K562 (cell line): ENCODE data around the gene MTA1. TPM values are rescaled to one million over a fixed set of nuclear protein-coding genes. Genes with fewer than 3 reads are reported as not detected.

Experiments
- polyA plus RNA-seq, 8 experiments: library from polyadenylated mRNA; depleted of rRNA in 4 of 8; stranded (reverse) in 5 of 8; unstranded in 3 of 8; fragments of >200 nt; fragmentation: Nextera tagmentation in 2 of 8; fragmentation: Illumina TruSeq in 1 of 8; extraction: Ambion mirVana in 2 of 8; extraction: Trizol in 1 of 8; gene quantifications; 2 replicates each; pipeline versions ENCODE4 v1.2.1 to v1.2.3, GENCODE V29; 2011 to 2014; ENCODE audit warnings: inconsistent platforms in 1 of 8, missing spikeins in 1 of 8
- total RNA-seq, 7 experiments: library from RNA; depleted of rRNA in 6 of 7; stranded (reverse); fragments of >200 nt in 6 of 7; fragmentation: Illumina TruSeq in 2 of 7; extraction: Trizol in 2 of 7; gene quantifications; 2 replicates each; pipeline versions ENCODE4 v1.2.1 to v1.2.3, GENCODE V29; 2011 to 2021; ENCODE audit warnings: low replicate concordance in 1 of 7
- TF ChIP-seq, protein P1 (sequence below): fragments of 200-600 bp; sonication (generic); IDR thresholded peaks from one replicate; pipeline ENCODE4 v1.6.1; 2012; ENCODE audit warnings: mild to moderate bottlenecking, low read depth, low read length, inconsistent platforms

The MTA1 gene
- total and polyA plus RNA-seq, 9 of the 15 experiments (the other 6 are each of a cell fraction or from before 2014, with no cell fraction given) = 0.13 to 118 (median 32.3) TPM

DNA sequence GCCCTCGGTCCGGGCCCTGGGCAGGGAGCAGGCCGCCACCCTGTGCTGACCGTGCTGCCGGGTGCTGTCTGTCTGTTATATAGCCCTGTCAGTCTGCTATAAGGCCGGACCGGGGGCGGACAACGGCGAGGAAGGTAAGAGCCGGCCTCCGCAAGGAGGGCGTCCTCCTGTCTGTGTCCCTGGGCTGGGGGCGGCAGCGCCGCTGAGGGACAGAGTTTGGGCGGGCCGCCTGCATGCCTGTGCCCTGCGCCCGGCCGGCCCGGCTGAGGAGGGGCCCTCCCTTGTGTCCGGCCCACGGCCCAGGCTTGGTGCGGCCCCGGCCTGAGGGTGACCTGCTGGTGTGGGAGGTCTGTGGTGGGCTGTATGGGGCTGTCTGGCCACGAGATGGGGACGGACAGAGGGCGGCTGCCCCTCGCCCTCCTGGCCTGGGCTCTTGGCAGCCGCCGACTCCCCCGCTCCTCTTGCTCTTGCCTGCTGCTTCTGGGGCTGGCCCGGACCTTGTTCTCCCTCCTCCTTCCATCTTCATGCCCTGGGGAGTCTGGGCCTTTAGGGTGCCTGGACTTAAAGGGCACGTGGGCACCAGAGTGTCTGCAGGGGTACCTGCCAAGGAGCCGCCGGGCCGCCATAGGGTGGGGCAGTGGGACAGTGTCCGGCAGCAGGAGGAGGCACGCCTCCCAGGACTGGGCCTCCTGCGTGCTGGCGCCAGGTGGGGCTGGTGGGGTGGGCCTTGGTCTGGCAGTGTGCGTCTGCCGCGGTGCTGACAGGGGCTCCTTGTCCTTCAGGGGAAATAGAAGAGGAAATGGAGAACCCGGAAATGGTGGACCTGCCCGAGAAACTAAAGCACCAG, 29.9 kb downstream of the MTA1 start (continued):
- TF ChIP-seq, protein P1, sequence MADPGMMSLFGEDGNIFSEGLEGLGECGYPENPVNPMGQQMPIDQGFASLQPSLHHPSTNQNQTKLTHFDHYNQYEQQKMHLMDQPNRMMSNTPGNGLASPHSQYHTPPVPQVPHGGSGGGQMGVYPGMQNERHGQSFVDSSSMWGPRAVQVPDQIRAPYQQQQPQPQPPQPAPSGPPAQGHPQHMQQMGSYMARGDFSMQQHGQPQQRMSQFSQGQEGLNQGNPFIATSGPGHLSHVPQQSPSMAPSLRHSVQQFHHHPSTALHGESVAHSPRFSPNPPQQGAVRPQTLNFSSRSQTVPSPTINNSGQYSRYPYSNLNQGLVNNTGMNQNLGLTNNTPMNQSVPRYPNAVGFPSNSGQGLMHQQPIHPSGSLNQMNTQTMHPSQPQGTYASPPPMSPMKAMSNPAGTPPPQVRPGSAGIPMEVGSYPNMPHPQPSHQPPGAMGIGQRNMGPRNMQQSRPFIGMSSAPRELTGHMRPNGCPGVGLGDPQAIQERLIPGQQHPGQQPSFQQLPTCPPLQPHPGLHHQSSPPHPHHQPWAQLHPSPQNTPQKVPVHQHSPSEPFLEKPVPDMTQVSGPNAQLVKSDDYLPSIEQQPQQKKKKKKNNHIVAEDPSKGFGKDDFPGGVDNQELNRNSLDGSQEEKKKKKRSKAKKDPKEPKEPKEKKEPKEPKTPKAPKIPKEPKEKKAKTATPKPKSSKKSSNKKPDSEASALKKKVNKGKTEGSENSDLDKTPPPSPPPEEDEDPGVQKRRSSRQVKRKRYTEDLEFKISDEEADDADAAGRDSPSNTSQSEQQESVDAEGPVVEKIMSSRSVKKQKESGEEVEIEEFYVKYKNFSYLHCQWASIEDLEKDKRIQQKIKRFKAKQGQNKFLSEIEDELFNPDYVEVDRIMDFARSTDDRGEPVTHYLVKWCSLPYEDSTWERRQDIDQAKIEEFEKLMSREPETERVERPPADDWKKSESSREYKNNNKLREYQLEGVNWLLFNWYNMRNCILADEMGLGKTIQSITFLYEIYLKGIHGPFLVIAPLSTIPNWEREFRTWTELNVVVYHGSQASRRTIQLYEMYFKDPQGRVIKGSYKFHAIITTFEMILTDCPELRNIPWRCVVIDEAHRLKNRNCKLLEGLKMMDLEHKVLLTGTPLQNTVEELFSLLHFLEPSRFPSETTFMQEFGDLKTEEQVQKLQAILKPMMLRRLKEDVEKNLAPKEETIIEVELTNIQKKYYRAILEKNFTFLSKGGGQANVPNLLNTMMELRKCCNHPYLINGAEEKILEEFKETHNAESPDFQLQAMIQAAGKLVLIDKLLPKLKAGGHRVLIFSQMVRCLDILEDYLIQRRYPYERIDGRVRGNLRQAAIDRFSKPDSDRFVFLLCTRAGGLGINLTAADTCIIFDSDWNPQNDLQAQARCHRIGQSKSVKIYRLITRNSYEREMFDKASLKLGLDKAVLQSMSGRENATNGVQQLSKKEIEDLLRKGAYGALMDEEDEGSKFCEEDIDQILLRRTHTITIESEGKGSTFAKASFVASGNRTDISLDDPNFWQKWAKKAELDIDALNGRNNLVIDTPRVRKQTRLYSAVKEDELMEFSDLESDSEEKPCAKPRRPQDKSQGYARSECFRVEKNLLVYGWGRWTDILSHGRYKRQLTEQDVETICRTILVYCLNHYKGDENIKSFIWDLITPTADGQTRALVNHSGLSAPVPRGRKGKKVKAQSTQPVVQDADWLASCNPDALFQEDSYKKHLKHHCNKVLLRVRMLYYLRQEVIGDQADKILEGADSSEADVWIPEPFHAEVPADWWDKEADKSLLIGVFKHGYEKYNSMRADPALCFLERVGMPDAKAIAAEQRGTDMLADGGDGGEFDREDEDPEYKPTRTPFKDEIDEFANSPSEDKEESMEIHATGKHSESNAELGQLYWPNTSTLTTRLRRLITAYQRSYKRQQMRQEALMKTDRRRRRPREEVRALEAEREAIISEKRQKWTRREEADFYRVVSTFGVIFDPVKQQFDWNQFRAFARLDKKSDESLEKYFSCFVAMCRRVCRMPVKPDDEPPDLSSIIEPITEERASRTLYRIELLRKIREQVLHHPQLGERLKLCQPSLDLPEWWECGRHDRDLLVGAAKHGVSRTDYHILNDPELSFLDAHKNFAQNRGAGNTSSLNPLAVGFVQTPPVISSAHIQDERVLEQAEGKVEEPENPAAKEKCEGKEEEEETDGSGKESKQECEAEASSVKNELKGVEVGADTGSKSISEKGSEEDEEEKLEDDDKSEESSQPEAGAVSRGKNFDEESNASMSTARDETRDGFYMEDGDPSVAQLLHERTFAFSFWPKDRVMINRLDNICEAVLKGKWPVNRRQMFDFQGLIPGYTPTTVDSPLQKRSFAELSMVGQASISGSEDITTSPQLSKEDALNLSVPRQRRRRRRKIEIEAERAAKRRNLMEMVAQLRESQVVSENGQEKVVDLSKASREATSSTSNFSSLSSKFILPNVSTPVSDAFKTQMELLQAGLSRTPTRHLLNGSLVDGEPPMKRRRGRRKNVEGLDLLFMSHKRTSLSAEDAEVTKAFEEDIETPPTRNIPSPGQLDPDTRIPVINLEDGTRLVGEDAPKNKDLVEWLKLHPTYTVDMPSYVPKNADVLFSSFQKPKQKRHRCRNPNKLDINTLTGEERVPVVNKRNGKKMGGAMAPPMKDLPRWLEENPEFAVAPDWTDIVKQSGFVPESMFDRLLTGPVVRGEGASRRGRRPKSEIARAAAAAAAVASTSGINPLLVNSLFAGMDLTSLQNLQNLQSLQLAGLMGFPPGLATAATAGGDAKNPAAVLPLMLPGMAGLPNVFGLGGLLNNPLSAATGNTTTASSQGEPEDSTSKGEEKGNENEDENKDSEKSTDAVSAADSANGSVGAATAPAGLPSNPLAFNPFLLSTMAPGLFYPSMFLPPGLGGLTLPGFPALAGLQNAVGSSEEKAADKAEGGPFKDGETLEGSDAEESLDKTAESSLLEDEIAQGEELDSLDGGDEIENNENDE = no peak
